Skeletal muscle satellite cell (primary cell): Measurements from ENCODE around the gene CHCHD6.

ENCODE experiments used
- H3K27me3 ChIP-seq: 2 replicates; pipeline ENCODE4 v1.7.0; 2013; ENCODE audit warnings: low read length; ENCODE audit not compliant: control insufficient read depth, insufficient read depth
- H3K36me3 ChIP-seq: 2 replicates; pipeline ENCODE4 v1.7.0; 2013; ENCODE audit warnings: mild to moderate bottlenecking, control low read depth, low read length; ENCODE audit not compliant: insufficient read depth
- H3K4me1 ChIP-seq: 2 replicates; pipeline ENCODE4 v1.7.0; 2013; ENCODE audit warnings: low read length; ENCODE audit not compliant: control insufficient read depth, insufficient read depth
- H3K4me2 ChIP-seq: 2 replicates; pipeline ENCODE4 v1.7.0; 2013; ENCODE audit warnings: mild to moderate bottlenecking, low read length
- H3K4me3 ChIP-seq: 2 replicates; pipeline ENCODE4 v1.7.0; 2013; ENCODE audit warnings: low read length
- H3K9ac ChIP-seq: 2 replicates; pipeline ENCODE4 v1.7.0; 2013; ENCODE audit warnings: mild to moderate bottlenecking, low read depth, low read length, moderate library complexity
- H3K9me3 ChIP-seq: replicated peaks from 2 replicates; pipeline ENCODE4 v1.7.0; 2013; ENCODE audit warnings: mild to moderate bottlenecking, control low read depth, low read length

Gene CHCHD6

GRCh38 chr3:126963261-126964190 is 259.5 kb downstream of the CHCHD6 start:
- H3K4me2 ChIP-seq, result no peak overlapping the region
- H3K27me3 ChIP-seq, result no peaks in the 10 kb centered on the region
- H3K4me1 ChIP-seq, result peaks cover 24% of the 10 kb centered on the region

GRCh38 chr3:126964261-126964660 is 260.2 kb downstream of the CHCHD6 start:
- no peaks in the 10 kb centered on the region for H3K36me3 ChIP-seq
- no peaks in the 10 kb centered on the region for H3K27me3 ChIP-seq
- no peak overlapping the region for H3K4me2 ChIP-seq
- no peaks in the 10 kb centered on the region for H3K9me3 ChIP-seq
- H3K4me1 ChIP-seq, result peaks cover 28% of the 10 kb centered on the region
- no peak overlapping the region for H3K9ac ChIP-seq
- H3K4me3 ChIP-seq, result no peak overlapping the region

More at GRCh38 chr3:126963261-126964190, 259.5 kb downstream of the CHCHD6 start:
- Histone ChIP-seq H3K4me3 (no peak overlapping the region), H3K9me3 (no peaks in the 10 kb centered on the region), H3K36me3 (no peaks in the 10 kb centered on the region), H3K9ac (no peak overlapping the region)

- Histone ChIP-seq H3K4me2 (no peak overlapping the region), H3K36me3 (no peaks in the 10 kb centered on the region), H3K4me3 (no peak overlapping the region), H3K4me1 (peaks cover 31% of the 10 kb centered on the region), H3K9me3 (no peaks in the 10 kb centered on the region), H3K9ac (no peak overlapping the region), H3K27me3 (no peaks in the 10 kb centered on the region)
These were observed 260.9 kb downstream of the CHCHD6 start for GRCh38 chr3:126964950-126965349.

- no peaks in the 10 kb centered on the region for H3K36me3 ChIP-seq
- H3K9ac ChIP-seq, result no peak overlapping the region
- H3K27me3 ChIP-seq, result no peaks in the 10 kb centered on the region
- no peak overlapping the region for H3K4me2 ChIP-seq
- no peaks in the 10 kb centered on the region for H3K9me3 ChIP-seq
- H3K4me1 ChIP-seq, result peaks cover 28% of the 10 kb centered on the region
- H3K4me3 ChIP-seq, result no peak overlapping the region
These were observed 261.6 kb downstream of the CHCHD6 start for GRCh38 chr3:126965526-126966080.

- Histone ChIP-seq H3K4me3 (no peak overlapping the region), H3K9me3 (no peaks in the 10 kb centered on the region), H3K27me3 (no peaks in the 10 kb centered on the region), H3K4me2 (no peak overlapping the region), H3K9ac (no peak overlapping the region), H3K4me1 (peaks cover 26% of the 10 kb centered on the region), H3K36me3 (no peaks in the 10 kb centered on the region)
These were observed 263.3 kb downstream of the CHCHD6 start for GRCh38 chr3:126967386-126967785.

GRCh38 chr3:126968391-126969390 is 264.7 kb downstream of the CHCHD6 start:
- no peak overlapping the region for H3K4me2 ChIP-seq
- H3K4me3 ChIP-seq, result no peak overlapping the region
- no peak overlapping the region for H3K9ac ChIP-seq
- peaks cover 28% of the 10 kb centered on the region for H3K4me1 ChIP-seq
- H3K36me3 ChIP-seq, result no peaks in the 10 kb centered on the region
- no peaks in the 10 kb centered on the region for H3K9me3 ChIP-seq
- no peaks in the 10 kb centered on the region for H3K27me3 ChIP-seq

GRCh38 chr3:126969586-126969985 is 265.5 kb downstream of the CHCHD6 start:
- Histone ChIP-seq H3K4me2 (peak overlapping the region; percentile 1), H3K9ac (no peak overlapping the region), H3K27me3 (no peaks in the 10 kb centered on the region), H3K4me3 (no peak overlapping the region), H3K36me3 (no peaks in the 10 kb centered on the region), H3K4me1 (peaks cover 28% of the 10 kb centered on the region), H3K9me3 (peaks cover 8% of the 10 kb centered on the region)

GRCh38 chr3:126970101-126970500 is 266.1 kb downstream of the CHCHD6 start:
- Histone ChIP-seq H3K36me3 (no peaks in the 10 kb centered on the region), H3K27me3 (no peaks in the 10 kb centered on the region), H3K4me2 (no peak overlapping the region), H3K4me1 (peaks cover 28% of the 10 kb centered on the region), H3K4me3 (no peak overlapping the region), H3K9ac (no peak overlapping the region), H3K9me3 (peaks cover 13% of the 10 kb centered on the region)

GRCh38 chr3:126970921-126971320 is 266.9 kb downstream of the CHCHD6 start:
- Histone ChIP-seq H3K36me3 (no peaks in the 10 kb centered on the region), H3K4me3 (no peak overlapping the region), H3K9ac (no peak overlapping the region), H3K4me1 (peaks cover 28% of the 10 kb centered on the region), H3K9me3 (peaks cover 14% of the 10 kb centered on the region), H3K27me3 (no peaks in the 10 kb centered on the region), H3K4me2 (no peak overlapping the region)

GRCh38 chr3:126971891-126972351 is 267.9 kb downstream of the CHCHD6 start:
- H3K4me2 ChIP-seq, result peak overlapping the region; percentile 47
- peak overlapping the region; percentile 11 for H3K9ac ChIP-seq
- H3K9me3 ChIP-seq, result peaks cover 14% of the 10 kb centered on the region
- no peak overlapping the region for H3K4me3 ChIP-seq
- H3K27me3 ChIP-seq, result no peaks in the 10 kb centered on the region
- peaks cover 28% of the 10 kb centered on the region for H3K4me1 ChIP-seq
- H3K36me3 ChIP-seq, result no peaks in the 10 kb centered on the region

GRCh38 chr3:126972866-126973265 is 268.8 kb downstream of the CHCHD6 start:
- peaks cover 28% of the 10 kb centered on the region for H3K4me1 ChIP-seq
- peaks cover 14% of the 10 kb centered on the region for H3K9me3 ChIP-seq
- no peaks in the 10 kb centered on the region for H3K27me3 ChIP-seq
- H3K4me2 ChIP-seq, result no peak overlapping the region
- H3K4me3 ChIP-seq, result no peak overlapping the region
- H3K36me3 ChIP-seq, result no peaks in the 10 kb centered on the region
- no peak overlapping the region for H3K9ac ChIP-seq
